ENCODE results near the gene UBXN2A.

DNA sequence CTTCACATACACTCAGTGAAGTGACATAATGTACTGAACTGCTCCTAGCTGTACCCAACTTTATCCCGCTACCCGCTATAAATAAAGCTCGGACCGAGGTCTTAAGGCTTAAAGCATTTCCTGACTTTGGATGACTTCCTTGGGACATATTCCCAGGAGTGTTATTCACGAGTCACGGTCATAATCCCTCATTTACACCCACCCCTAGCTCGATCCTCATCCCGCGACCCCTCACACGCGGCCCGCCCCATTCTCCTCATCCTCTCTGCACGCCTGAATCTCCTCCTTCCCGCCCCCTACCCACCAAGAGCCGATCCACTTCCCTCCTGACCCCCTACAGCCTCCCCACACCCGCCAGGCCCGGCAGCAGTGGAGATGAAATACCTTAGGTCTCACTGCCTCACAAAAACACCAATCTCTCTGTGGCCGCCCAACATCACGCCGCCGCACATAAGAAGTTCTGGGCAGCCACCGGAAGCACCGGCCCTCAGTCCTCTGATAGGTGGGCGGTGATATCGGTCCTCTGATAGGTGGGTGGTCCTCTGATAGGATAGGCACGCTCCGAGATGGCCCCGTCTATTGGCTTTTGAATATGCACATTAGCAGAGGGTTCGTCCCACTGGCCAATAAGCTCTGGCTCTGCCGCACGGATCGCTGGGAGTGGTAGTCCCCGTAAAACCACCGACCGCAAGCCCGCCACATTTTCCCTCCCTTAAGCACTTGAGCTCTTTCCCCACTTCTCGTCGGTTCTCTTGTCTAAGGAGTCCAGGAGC lies 106.9 kb downstream of the UBXN2A start, which contains the start of gene WDCP:
- TF ChIP-seq, protein P1, sequence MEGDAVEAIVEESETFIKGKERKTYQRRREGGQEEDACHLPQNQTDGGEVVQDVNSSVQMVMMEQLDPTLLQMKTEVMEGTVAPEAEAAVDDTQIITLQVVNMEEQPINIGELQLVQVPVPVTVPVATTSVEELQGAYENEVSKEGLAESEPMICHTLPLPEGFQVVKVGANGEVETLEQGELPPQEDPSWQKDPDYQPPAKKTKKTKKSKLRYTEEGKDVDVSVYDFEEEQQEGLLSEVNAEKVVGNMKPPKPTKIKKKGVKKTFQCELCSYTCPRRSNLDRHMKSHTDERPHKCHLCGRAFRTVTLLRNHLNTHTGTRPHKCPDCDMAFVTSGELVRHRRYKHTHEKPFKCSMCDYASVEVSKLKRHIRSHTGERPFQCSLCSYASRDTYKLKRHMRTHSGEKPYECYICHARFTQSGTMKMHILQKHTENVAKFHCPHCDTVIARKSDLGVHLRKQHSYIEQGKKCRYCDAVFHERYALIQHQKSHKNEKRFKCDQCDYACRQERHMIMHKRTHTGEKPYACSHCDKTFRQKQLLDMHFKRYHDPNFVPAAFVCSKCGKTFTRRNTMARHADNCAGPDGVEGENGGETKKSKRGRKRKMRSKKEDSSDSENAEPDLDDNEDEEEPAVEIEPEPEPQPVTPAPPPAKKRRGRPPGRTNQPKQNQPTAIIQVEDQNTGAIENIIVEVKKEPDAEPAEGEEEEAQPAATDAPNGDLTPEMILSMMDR (IDR thresholded peaks at IDR 0.05): no peak
- no peak for TF ChIP-seq EP300 (IDR thresholded peaks at IDR 0.05)

Data from sigmoid colon (tissue), 4 donors.